Large intestine (tissue), 3 donors: Measurements from ENCODE around the gene MELK. TPM values are rescaled to one million over a fixed set of nuclear protein-coding genes. Genes with fewer than 3 reads are reported as not detected.
A peak's percentile ranks its signal among the peaks of the same experiment; 100 is the strongest.

ENCODE experiments used
- DNase-seq, 2 donors: peaks; one replicate each; pipeline versions ENCODE4 v3.0.0 to v3.0.0-alpha.2; 2013
- H3K27ac ChIP-seq: one replicate; pipeline ENCODE4 v1.5.1; 2013; ENCODE audit warnings: low read length
- H3K27me3 ChIP-seq: 2 replicates; pipeline ENCODE4 v1.6.1; 2013; ENCODE audit warnings: low read length; ENCODE audit not compliant: control insufficient read depth, insufficient read depth
- H3K36me3 ChIP-seq: 2 replicates; pipeline ENCODE4 v1.6.1; 2013; ENCODE audit warnings: low read length; ENCODE audit not compliant: control insufficient read depth, insufficient read depth
- H3K4me1 ChIP-seq: one replicate; pipeline ENCODE4 v1.6.1; 2013; ENCODE audit warnings: low read length; ENCODE audit not compliant: control insufficient read depth, insufficient read depth
- H3K4me3 ChIP-seq: one replicate; pipeline ENCODE4 v1.5.1; 2013; ENCODE audit warnings: low read length
- H3K9me3 ChIP-seq: one replicate; pipeline ENCODE4 v1.6.1; 2013; ENCODE audit warnings: mild to moderate bottlenecking, low read depth, low read length, moderate library complexity; ENCODE audit not compliant: control insufficient read depth
- WGBS: methylation state at CpG from one replicate; pipeline ENCODE4 v1.1.5; 2013; ENCODE audit warnings: low lambda C conversion rate; ENCODE audit not compliant: insufficient coverage; 5-methylcytosine and 5-hydroxymethylcytosine counted together
- polyA plus RNA-seq: library from polyadenylated mRNA; unstranded; fragments of 120-200 nt; gene quantifications from one replicate; pipeline ENCODE4 v1.2.1, GENCODE V29; 2013

Gene MELK
- polyA plus RNA-seq, 1 donor: 8.6 TPM

- no peak for DNase-seq
- Histone ChIP-seq H3K27me3 (no peaks in the 10 kb centered on the region), H3K4me3 (no peak overlapping the region), H3K4me1 (no peaks in the 10 kb centered on the region), H3K9me3 (no peaks in the 10 kb centered on the region), H3K27ac (no peak overlapping the region), H3K36me3 (no peaks in the 10 kb centered on the region)
- WGBS: 100% methylated on average over 3 of the region's 6 CpGs
These were observed 49.4 kb downstream of the MELK start for GRCh38 chr9:36622121-36622520.

GRCh38 chr9:36623280-36623679 lies 50.6 kb downstream of the MELK start:
- H3K27me3 ChIP-seq: no peaks in the 10 kb centered on the region
- WGBS: no CpG with 5 or more reads among the region's 3 CpGs
- no peaks in the 10 kb centered on the region for H3K9me3 ChIP-seq
- H3K36me3 ChIP-seq: no peaks in the 10 kb centered on the region
- no peak overlapping the region for H3K4me3 ChIP-seq
- H3K27ac ChIP-seq: no peak overlapping the region
- no peaks in the 10 kb centered on the region for H3K4me1 ChIP-seq
- no peak for DNase-seq

GRCh38 chr9:36625006-36625615 lies 52.4 kb downstream of the MELK start:
- no peak for DNase-seq
- no peaks in the 10 kb centered on the region for H3K36me3 ChIP-seq
- no peaks in the 10 kb centered on the region for H3K4me1 ChIP-seq
- H3K27me3 ChIP-seq: no peaks in the 10 kb centered on the region
- H3K27ac ChIP-seq: no peak overlapping the region
- no peak overlapping the region for H3K4me3 ChIP-seq
- H3K9me3 ChIP-seq: no peaks in the 10 kb centered on the region
- no CpG with 5 or more reads among the region's 6 CpGs for WGBS

GRCh38 chr9:36632892-36633291 lies 60.2 kb downstream of the MELK start:
- H3K9me3 ChIP-seq: no peaks in the 10 kb centered on the region
- DNase-seq: peak; percentile 4 to 17
- H3K4me1 ChIP-seq: no peaks in the 10 kb centered on the region
- peaks cover 3% of the 10 kb centered on the region for H3K36me3 ChIP-seq
- H3K27ac ChIP-seq: no peak overlapping the region
- H3K4me3 ChIP-seq: no peak overlapping the region
- WGBS: 17% methylated on average over 1 of the region's 1 CpG
- H3K27me3 ChIP-seq: no peaks in the 10 kb centered on the region

GRCh38 chr9:36637491-36638270 lies 65.0 kb downstream of the MELK start:
- no peak overlapping the region for H3K4me3 ChIP-seq
- H3K36me3 ChIP-seq: peaks cover 5% of the 10 kb centered on the region
- H3K4me1 ChIP-seq: peaks cover 13% of the 10 kb centered on the region
- no peaks in the 10 kb centered on the region for H3K27me3 ChIP-seq
- DNase-seq: no peak
- WGBS: no CpG with 5 or more reads among the region's 2 CpGs
- H3K9me3 ChIP-seq: no peaks in the 10 kb centered on the region
- no peak overlapping the region for H3K27ac ChIP-seq

GRCh38 chr9:36640771-36641381 lies 68.2 kb downstream of the MELK start:
- Histone ChIP-seq H3K27me3 (no peaks in the 10 kb centered on the region), H3K4me3 (no peak overlapping the region), H3K27ac (peak overlapping the region; percentile 56), H3K36me3 (peaks cover 5% of the 10 kb centered on the region), H3K4me1 (peaks cover 13% of the 10 kb centered on the region), H3K9me3 (no peaks in the 10 kb centered on the region)
- WGBS: 20% methylated on average over 1 of the region's 6 CpGs
- DNase-seq: peak; percentile 4 to 70

- DNase-seq: no peak
- Histone ChIP-seq H3K36me3 (peaks cover 5% of the 10 kb centered on the region), H3K27ac (no peak overlapping the region), H3K4me1 (peaks cover 13% of the 10 kb centered on the region), H3K9me3 (no peaks in the 10 kb centered on the region), H3K4me3 (no peak overlapping the region), H3K27me3 (no peaks in the 10 kb centered on the region)
- no CpG with 5 or more reads among the region's 6 CpGs for WGBS
These were observed 70.1 kb downstream of the MELK start for GRCh38 chr9:36642817-36643216.

- no peak for DNase-seq
- Histone ChIP-seq H3K27ac (no peak overlapping the region), H3K36me3 (no peaks in the 10 kb centered on the region), H3K27me3 (no peaks in the 10 kb centered on the region), H3K4me3 (no peak overlapping the region), H3K4me1 (no peaks in the 10 kb centered on the region), H3K9me3 (no peaks in the 10 kb centered on the region)
- WGBS: 85% methylated on average over 2 of the region's 7 CpGs
These were observed 84.1 kb downstream of the MELK start for GRCh38 chr9:36656842-36657241.

GRCh38 chr9:36659500-36659899 lies 86.8 kb downstream of the MELK start:
- no peak overlapping the region for H3K27ac ChIP-seq
- H3K27me3 ChIP-seq: no peaks in the 10 kb centered on the region
- no peak for DNase-seq
- no peaks in the 10 kb centered on the region for H3K4me1 ChIP-seq
- no peaks in the 10 kb centered on the region for H3K9me3 ChIP-seq
- 100% methylated on average over 2 of the region's 6 CpGs for WGBS
- H3K4me3 ChIP-seq: no peak overlapping the region
- H3K36me3 ChIP-seq: no peaks in the 10 kb centered on the region

GRCh38 chr9:36664806-36665205 lies 92.1 kb downstream of the MELK start:
- Histone ChIP-seq H3K27me3 (no peaks in the 10 kb centered on the region), H3K4me1 (no peaks in the 10 kb centered on the region), H3K9me3 (no peaks in the 10 kb centered on the region), H3K27ac (no peak overlapping the region), H3K4me3 (no peak overlapping the region), H3K36me3 (no peaks in the 10 kb centered on the region)
- WGBS: 88% methylated on average over 1 of the region's 1 CpG
- no peak for DNase-seq
